Epithelial cell of prostate (primary cell): ENCODE data around the gene LAMA5.

Experiments used
- DNase-seq: peaks from one replicate; pipeline ENCODE4 v3.0.0-alpha.2; 2011; ENCODE audit warnings: low read depth, low spot score
- H3K27ac ChIP-seq: fragments of 450-650 bp; 2 replicates; pipeline ENCODE4 v1.5.1; 2017; ENCODE audit warnings: mild to moderate bottlenecking

Gene LAMA5

DNA sequence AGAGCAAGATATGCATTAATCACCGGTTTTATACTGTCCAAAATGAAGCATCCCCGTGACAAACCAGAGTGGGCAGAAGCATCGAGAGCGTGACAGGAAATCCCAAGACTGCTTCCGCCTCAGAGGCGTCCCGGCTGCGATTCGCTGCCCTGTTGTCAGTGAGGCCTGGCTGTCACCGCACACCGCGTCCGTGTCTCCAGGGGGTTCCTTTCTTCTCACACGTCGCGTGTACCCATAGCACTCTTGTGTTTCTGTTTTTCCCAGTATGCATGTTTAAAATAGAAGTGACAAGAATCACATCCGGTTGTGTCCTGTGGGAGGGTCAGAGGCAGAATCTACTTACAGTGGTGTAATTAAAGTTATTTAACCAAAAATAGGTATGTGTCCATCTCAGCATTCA is 72.6 kb downstream of the LAMA5 start:
- DNase-seq: no peak
- H3K27ac ChIP-seq: no peak overlapping the region

DNA sequence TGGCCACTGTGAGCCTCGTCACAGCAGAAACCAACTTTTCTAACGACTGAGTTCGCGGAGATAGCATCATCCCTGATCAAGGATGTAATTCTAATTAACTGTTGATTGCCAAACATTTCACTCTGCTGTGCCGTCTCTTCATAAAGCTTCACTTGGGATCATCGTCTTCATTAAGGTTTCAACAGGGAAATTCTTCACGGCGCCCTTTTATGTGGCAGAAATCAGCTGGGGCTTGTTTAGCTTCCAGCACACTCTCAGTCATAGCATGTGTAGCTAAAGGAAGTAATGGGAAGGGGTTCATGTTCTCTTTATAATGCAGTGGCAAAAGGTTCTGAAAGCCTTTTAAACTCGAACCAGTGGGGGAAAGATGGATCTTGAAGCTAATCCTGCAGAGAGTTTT is 73.2 kb downstream of the LAMA5 start:
- H3K27ac ChIP-seq: no peak overlapping the region
- DNase-seq: no peak

DNA sequence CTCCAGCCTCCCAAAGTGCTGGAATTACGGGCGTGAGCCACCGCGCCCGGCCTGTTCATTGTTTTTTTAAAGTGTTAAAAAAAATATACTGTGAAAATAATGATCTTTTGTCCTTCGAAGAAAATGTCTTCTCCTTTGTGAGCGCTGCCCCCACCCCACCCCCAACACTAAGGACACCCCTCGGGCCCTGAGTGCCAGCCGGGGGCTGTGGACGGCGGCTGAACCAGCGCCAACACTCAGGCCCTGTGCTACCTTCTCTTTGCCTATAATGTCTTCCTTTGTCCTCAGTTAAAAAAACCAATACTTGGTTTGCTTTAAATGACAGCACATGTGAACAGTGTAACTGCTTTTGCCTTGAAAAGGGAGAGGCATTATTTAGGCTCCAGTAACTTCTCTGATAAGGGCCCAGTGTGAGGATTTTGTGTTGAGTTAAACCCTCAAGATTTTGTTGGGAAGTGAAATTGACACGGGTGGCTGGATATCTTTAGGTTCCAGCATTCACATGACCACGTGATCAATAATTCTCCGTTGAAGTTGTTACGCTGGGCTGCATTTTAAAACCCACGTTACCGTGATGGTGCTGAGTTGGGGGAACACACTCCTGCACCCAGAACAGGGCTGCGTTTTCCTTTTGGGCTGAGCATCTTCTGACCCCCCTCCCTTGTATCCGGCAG is 73.9 kb downstream of the LAMA5 start:
- H3K27ac ChIP-seq: no peak overlapping the region

DNA sequence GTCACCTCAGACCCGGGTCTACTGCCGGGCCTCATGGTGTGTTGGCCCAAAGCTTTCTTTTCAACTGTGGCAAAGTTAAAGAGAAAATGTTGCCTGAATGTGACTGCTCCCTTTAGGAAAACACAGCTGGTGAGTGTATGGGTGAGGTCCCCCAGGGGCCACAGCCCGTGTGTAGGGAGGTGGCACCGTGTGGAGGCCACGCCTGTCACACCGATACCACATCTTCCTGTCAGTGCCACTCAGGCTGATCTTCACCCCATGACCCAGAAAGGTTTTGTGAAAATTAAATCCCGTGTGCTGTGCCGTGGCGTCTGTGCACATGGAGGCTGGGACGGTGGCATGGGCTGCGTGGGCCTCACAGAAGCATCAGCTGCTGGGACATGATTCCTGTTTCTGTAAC is 75.0 kb downstream of the LAMA5 start:
- DNase-seq: no peak
- H3K27ac ChIP-seq: no peak overlapping the region

More for the DNA sequence above, 73.9 kb downstream of the LAMA5 start:
- DNase-seq: no peak

DNA sequence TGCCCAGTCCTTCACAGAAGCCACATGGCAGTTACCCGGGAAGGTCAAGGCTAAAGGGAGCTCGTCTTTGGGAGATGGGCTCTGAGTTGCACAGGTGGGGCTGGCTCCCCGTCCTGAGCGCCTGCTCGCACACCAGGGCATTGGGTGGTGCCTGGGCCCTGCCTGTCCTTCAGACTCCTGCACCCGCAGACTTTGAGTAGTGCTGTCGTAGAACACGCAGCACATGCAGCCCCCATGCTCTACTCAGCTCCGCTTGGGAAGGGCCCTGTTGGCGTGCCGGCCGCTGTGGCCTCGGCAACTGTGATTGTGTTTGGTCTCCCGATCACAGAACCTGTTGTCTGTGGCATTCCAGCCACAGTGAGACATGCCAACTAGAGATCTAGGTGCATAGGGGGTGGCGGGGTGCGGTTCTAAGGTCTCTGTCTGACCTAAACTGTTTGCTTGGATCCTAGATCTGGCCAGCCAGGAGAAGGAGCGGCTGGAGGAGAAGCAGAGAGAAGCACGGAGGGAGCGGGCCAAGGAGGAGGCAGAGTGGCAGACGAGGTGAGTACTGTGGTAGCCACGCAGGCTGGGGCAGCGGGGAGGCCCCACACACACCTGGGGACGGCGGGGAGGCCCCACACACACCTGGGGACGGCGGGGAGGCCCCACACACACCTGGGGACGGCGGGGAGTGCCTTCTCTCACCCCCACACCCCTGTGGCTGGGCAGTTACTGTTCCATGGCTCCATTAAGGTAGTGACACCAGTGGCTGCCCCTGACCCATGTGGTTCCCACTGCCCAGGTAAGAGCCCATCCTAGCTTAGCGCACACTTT is 75.7 kb downstream of the LAMA5 start:
- no peak overlapping the region for H3K27ac ChIP-seq
- no peak for DNase-seq

DNA sequence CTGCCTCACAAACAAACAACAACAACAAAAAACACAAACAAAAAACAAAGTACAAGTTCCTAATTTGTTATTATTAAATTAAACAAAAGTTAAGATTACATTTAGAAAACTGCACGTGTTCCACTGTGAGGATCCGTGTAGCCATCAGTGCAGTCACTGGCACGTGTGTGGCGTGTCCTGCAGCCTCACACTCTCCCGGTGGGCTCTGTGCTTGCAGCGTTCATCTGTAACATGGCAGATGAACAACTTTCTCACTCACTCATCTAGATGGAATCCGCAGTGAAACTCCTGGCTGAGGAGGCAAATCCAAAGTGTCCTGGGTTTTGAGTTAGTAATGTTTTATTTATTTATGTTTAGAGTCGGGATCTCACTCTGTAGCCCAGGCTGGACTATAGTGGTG is 77.2 kb downstream of the LAMA5 start:
- no peak overlapping the region for H3K27ac ChIP-seq
- no peak for DNase-seq

DNA sequence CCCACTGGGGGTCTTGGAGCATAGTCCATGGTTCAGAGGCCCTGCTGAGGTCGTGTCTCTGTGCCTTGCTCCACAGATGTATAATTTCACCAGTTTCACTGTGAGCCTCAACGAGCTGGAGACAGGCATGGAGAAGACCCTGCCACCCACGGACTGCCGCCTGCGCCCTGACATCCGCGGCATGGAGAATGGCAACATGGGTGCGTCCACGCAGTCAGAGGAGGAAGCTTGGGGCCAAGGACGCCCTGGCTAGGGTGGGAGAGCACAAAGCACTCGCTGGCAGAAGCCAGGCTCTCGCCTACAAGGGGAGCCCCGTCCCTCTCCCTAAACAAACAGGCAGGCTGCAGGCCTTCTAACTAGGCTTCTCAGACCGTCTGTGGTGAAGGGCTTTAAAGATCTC is 78.0 kb downstream of the LAMA5 start:
- H3K27ac ChIP-seq: no peak overlapping the region
- no peak for DNase-seq

DNA sequence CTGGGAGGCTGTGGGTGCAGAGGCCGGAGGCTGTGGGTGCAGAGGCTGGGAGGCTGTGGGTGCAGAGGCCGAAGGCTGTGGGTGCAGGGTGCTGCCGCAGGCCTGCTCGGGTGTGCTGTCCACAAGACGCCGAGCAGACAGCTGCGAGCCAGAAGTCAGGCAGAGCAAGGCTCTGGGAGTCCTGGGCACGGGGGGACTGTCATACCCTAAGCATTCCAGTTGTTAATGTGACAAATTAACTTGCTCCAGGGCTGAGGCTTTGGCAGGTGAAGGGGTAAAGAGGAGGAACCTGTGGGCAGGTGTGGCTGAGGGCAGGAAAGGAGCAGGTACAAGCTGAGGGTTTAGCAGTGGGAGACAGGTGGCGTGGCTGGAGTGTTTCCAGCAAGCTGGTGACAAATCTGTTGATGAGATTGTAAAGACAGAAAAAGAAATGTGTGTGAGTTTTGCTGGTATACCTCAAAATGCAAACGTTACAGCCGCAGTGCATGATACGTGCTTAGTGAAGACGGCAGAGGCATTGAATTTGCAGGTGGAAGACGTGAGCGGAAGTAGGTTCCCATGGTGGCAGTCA is 78.5 kb downstream of the LAMA5 start:
- H3K27ac ChIP-seq: no peak overlapping the region
- no peak for DNase-seq

DNA sequence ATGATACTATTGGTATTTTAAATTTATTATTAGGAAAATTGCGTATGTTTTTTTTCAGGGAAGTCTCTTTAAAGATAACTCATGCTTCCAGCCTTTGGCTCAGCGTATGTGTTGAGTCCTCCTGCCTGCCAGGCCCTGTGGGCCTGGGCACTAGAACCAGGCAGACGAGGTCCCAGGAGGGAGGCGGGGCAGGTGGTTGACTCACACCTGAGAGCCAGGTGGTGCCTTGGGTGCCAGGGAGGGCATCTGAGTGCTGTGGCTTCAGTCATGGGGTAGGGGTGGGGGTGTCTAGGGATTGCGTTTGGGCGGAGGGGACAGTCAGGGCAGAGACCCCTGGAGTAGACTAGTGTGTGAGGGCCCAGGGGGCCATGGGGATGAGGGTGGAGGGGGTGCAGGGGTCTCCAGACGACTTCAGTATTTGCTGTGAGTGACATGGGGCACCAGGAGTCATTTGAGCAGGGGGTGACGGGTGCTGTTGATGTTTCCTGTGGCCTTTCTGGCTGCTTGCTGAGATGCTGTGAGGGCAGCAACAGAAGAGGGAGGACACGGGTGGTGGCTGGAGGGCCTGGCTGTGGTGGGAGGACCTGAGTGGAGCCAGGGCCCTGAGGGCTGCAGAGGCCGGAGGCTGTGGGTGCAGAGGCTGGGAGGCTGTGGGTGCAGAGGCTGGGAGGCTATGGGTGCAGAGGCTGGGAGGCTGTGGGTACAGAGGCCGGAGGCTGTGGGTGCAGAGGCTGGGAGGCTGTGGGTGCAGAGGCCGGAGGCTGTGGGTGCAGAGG is 79.2 kb downstream of the LAMA5 start:
- DNase-seq: no peak
- no peak overlapping the region for H3K27ac ChIP-seq

DNA sequence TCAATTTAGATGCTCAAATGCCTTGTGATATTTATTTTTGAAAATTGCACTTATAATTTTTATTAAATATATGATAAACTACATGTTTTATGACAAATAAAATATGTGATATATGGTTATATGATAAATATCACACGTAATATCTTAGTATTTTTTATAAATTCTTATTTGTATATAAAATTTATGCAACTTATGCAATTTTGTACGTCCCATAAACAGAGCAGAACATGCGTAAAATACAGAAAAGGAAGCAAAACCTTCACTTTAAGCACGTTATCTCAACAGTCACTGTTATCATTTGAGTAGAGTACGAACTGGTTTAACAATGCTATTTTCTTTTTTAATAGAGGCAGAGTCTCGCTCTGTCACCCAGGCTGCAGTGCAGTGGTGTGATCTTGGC is 80.0 kb downstream of the LAMA5 start:
- H3K27ac ChIP-seq: no peak overlapping the region
- no peak for DNase-seq

DNA sequence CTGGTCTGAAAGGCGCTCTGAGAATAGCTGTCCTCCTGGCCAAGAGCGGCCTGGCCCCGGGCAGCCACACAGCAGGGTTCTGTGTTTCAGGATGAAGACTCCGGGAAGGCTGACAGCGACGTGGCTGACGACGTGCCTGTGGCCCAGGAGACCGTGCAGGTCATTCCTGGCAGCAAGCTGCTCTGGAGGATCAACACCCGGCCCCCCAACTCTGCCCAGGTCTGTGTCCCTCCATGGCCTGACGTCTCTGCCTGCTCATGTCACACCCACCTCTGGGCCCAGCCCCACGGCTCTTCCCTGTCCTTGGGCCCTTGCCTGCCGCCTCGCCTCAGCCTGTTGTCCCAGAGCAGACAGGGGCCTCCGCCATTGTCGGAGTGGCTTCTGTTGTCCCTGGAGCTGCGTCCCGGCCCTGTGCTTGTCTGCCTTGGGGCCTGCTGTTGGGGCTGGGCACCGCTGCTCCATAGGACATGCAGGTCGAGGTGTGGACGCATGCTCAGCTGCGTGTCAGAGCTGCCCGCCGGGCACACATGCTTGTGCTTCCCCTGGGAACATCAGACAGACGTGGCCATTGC is 80.5 kb downstream of the LAMA5 start:
- no peak for DNase-seq

DNA sequence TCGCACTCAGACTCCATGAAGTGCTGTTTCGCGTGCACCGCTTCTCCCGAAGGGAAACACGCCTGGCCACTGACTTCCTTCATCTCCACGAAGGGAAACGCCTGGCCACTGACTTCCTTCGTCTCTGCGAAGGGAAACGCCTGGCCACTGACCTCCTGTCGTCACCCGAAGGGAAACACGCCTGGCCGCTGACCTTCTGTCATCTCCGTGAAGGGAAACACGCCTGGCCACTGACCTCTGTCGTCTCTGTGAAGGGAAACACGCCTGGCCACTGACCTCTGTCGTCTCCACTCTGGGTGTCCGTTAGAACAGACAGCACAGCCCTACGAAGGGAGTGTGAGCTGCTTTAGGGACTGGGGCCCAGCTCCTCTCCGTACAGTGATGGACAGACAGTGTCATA is 81.4 kb downstream of the LAMA5 start:
- no peak for DNase-seq
- no peak overlapping the region for H3K27ac ChIP-seq

More for the DNA sequence above, 80.5 kb downstream of the LAMA5 start:
- H3K27ac ChIP-seq: no peak overlapping the region

DNA sequence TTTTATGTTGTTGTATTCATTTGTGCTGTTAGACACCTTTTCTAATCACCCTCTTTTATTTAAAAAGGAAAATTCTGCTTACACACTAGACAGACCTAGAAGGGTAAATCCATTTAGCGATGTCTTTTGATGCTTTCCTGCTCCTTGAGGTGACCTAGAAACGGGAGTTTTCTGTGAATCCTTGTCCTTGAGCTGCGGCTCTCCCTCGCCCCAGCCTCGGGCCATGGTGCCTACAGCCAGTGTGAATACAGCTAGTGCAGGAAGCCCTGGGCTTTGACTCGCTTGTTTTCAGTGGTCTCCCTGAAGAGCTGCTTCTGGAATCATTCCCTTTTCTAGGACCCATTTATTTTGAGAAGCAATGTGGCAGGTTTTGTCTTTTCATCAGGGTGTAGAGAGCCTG is 82.0 kb downstream of the LAMA5 start:
- DNase-seq: no peak
- no peak overlapping the region for H3K27ac ChIP-seq

DNA sequence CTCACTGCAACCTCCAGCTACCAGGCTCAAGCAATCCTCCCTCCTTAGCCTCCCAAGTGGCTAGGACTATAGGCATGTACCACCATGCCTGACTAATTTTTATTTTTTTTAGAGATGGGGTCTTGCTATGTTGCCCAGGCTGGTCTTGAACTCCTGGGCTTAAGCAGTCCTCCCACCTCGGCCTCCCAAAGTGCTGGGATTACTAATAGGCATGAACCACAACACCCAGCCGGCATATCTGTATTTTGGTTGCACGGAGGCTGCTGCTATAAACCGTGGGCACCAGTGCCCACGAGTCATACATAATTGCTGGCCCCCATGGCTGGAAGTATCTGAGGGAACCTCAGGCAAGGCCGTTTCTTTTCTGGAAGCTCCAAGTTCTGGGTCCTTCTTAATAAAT is 82.7 kb downstream of the LAMA5 start:
- no peak for DNase-seq
- no peak overlapping the region for H3K27ac ChIP-seq

DNA sequence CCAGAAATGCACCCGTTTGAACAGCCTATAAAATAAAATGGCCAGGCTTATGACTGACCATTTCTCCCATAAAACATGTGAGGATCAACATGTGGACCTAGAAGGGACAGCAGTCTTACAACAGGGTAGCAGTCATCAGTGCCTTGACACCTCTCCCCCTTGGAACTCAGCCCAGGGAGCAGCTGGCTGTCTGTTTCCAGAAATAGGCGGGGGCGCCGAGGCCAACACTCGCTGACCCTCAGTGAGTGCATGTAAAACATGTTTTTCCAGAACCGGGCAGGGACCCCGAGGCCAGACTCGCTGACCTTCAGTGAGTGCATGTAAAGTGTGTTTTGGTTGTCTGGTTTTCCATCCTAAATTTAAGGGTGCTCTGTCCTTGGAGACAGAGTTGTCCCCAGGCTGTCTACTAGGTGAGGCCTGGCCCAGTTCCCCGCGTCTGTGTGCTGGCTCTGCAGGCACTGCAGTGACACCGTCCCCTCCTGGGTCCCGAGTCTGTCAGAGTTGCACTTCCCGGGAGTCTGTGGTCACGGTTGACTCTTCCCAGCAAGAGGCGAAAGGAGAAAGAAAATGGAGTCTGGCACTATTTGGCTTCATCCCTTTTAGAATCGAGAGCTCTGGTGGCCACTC is 84.1 kb downstream of the LAMA5 start:
- no peak for DNase-seq
- H3K27ac ChIP-seq: no peak overlapping the region

DNA sequence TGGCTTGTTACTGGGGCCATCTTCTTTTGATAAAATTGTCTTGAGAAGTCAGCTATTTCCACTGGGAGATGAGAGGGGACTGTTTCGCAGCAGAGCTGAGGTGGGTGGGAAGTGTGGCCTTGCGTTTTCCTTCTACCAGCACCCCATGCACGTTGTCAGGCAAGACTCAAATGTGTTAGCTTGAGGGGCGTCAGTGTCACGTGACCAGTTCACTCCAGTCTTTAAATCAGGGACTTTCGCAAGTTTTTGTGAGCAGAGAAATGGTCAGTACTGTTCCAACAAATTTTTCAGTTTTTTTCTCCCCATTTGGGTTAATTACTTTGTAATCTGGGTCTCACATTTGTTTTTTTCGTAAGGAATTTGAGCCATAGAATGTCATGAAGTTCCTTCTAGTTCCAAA is 85.0 kb downstream of the LAMA5 start:
- no peak overlapping the region for H3K27ac ChIP-seq
- no peak for DNase-seq

DNA sequence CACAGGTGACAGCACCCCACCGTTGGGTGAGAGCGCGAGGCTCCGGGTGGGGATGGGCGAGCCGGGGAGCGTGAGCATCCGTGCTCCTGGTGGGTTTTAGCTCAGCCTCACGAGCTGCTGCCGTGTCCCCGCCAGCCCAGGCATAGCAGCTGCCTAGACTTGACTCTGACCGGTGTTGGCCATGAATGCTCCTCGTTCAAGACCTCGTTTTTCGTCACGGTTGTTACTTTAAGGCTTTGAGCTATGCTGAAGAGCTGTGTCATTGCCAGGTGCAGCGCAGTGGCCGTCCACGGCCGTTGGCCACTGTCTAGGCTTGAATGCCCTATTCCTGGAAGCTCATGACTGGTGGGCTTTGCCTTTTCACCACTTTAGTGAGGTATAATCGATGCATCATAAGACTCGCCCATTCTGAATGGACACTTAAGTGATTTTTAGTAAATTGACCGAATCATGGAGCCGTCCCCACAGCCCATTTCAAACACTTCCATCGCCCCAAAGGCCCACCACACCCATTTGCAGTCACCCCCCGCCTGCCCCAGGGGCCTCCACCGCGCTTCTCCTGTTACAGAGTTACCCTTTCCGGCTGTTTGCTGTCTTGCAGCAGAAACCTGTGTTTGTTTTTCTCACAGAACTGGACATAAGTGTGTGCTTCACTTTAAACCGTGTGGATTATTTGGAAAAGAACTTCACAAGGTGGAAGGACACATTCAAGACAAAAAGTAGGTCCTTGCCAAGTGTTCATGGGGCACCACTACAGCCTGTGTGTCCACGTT is 85.8 kb downstream of the LAMA5 start:
- no peak overlapping the region for H3K27ac ChIP-seq
- no peak for DNase-seq

DNA sequence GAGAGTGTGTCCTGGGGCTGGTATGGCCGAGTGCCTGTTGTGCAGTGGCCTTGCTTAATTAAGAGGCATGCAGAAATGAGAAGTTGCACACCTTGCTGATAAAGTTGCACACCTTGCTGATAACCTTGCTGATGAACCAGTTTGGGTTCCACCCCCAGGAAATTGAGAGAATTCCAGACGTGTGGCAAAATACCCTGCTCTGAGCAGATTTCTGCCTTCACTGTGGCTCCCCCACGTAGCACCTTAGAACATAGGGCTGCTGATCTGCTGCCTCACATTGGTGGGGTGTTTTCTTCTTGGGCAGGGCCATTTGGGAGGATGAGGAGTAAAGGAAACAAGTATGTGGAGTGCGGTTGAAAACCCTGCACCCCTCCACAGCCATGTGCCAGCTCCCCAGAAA is 86.8 kb downstream of the LAMA5 start:
- H3K27ac ChIP-seq: no peak overlapping the region
- no peak for DNase-seq

DNA sequence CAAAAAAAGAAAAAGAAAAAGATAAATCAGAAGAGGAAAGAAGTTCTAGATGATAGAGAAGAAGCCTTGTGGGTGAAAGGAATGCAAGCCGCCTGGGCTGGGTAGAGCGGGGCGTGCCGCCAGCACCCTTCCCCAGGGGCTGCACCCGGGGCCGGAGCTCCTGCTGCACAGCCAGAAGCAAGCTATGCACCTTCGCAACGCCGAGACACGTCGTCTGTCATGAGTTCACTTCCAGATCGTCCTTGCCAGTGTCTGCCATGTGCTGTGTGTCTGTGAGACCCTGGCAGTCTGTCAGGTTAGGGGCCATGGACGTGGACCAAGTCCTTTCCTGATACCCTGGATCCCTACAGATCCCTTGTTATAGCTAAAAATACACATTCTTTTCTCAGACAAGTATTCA is 89.9 kb downstream of the LAMA5 start:
- DNase-seq: no peak
- no peak overlapping the region for H3K27ac ChIP-seq
